PC-9 (cell line): ENCODE data around the gene AQP12A.

Experiments
- CTCF ChIP-seq: fragments of 200-600 bp; sonication (generic); conservative IDR thresholded peaks from 2 replicates; pipeline ENCODE4 v1.6.1; 2017; ENCODE audit warnings: mixed run types, antibody characterized with exemption, mild to moderate bottlenecking, moderate library complexity
- EZH2 ChIP-seq: fragments of 200-600 bp; sonication (generic); IDR thresholded peaks from 2 replicates; pipeline ENCODE4 v1.8.0; 2017; ENCODE audit warnings: antibody characterized with exemption, low read depth

DNA sequence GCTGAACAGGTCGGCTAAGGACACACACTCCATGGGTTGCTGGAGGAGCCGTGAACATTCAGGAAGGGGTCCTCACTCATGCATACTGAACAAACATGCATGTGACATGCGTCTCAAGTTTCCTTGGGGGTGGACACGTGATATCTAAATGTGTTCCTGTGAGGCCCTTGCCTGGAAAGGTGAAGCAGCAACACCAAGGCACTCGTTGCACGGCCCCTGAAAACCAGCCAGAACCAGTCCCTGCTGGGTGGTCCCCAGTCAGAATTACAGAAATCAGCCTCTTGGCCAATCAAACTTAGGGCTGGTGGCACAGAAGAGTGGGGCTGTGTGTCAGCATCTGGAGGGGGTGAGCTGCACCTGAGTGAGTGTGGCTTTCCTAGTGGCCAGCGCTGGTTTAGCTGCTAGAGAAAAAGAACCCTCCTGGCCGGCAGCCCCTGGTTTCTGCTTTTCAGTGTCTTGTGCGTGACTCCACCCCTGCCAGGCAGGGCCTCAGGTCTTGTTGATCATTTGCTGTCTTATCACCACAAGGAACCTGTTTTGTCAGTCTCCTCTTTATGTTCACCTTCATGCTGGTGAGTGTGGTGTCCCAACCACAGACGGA lies 5.8 kb upstream of the AQP12A start:
- TF ChIP-seq CTCF = no peak
- no peak for TF ChIP-seq EZH2
